AG20443 (cell line): ENCODE results near the gene ANP32B.
"Not testable (repeated sequence)": the region's sequence is repeated elsewhere in the genome, so short reads cannot be mapped to it uniquely, and the experiment has no call there.

Source experiments
- DNase-seq: peaks from one replicate; pipeline ENCODE4 v3.0.0; 2012; ENCODE audit warnings: low spot score, mixed read lengths

ANP32B gene

GRCh38 chr9:97993000-97993399, 9.9 kb downstream of the ANP32B start:
- no peak for DNase-seq

- DNase-seq = no peak
Measured at GRCh38 chr9:97994703-97995102, 11.6 kb downstream of the ANP32B start.

- not testable (repeated sequence) for DNase-seq
Measured at GRCh38 chr9:97996676-97997075, 13.5 kb downstream of the ANP32B start.

GRCh38 chr9:97997330-97998276, 14.5 kb downstream of the ANP32B start:
- DNase-seq = no peak

- DNase-seq = no peak
Measured at GRCh38 chr9:98002808-98003207, 19.7 kb downstream of the ANP32B start.

GRCh38 chr9:98006127-98006796, 23.1 kb downstream of the ANP32B start:
- DNase-seq = no peak

GRCh38 chr9:98007251-98007928, 24.2 kb downstream of the ANP32B start:
- no peak for DNase-seq

GRCh38 chr9:98008764-98009163, 25.6 kb downstream of the ANP32B start:
- no peak for DNase-seq

- DNase-seq = no peak
Measured at GRCh38 chr9:98009437-98009836, 26.3 kb downstream of the ANP32B start.

GRCh38 chr9:98009936-98010335, 26.8 kb downstream of the ANP32B start:
- DNase-seq = no peak

- DNase-seq = no peak
Measured at GRCh38 chr9:98010445-98010844, 27.3 kb downstream of the ANP32B start.

GRCh38 chr9:98011122-98011521, 28.0 kb downstream of the ANP32B start:
- DNase-seq = no peak

GRCh38 chr9:98016137-98016680, 33.1 kb downstream of the ANP32B start:
- DNase-seq = no peak

- DNase-seq = no peak
Measured at GRCh38 chr9:98017306-98017705, 34.2 kb downstream of the ANP32B start.

GRCh38 chr9:98018347-98018746, 35.2 kb downstream of the ANP32B start:
- no peak for DNase-seq

- DNase-seq = no peak
Measured at GRCh38 chr9:98019098-98019497, 36.0 kb downstream of the ANP32B start.

- DNase-seq = not testable (repeated sequence)
Measured at GRCh38 chr9:98019869-98020268, 36.7 kb downstream of the ANP32B start.

GRCh38 chr9:98020476-98021145, 37.5 kb downstream of the ANP32B start:
- no peak for DNase-seq

- DNase-seq = no peak
Measured at GRCh38 chr9:98021306-98022040, 38.3 kb downstream of the ANP32B start.

GRCh38 chr9:98022447-98022846, 39.3 kb downstream of the ANP32B start:
- DNase-seq = peak; percentile 52

GRCh38 chr9:98024702-98025101, 41.6 kb downstream of the ANP32B start:
- no peak for DNase-seq
